Activated T-cell treated with anti-CD3 and anti-CD28 coated beads, Interleukin-2, amount 50 U/mL, for 72 hours (primary cell): Measurements from ENCODE around the gene RNF13. TPM values are rescaled to one million over a fixed set of nuclear protein-coding genes. Genes with fewer than 3 reads are reported as not detected.

Experiments
- ATAC-seq, 2 donors: fragments of 150-1000 bp; cut with Tn5 transposase; replicated peaks in 1 of 2; 2 replicates each; pipeline ENCODE4 v1.10.0; 2021; ENCODE audit warnings: moderate library complexity in 2 of 2, mild to moderate bottlenecking in 1 of 2
- DNase-seq, 2 donors: peaks; one replicate each; pipeline ENCODE4 v3.0.0; 2021 to 2022; ENCODE audit warnings: mixed read lengths in 1 of 2
- H3K27ac Mint-ChIP-seq: one replicate; pipeline ENCODE4 v1.8.0; 2022; ENCODE audit warnings: mild to moderate bottlenecking, moderate library complexity, mixed read lengths
- H3K27me3 Mint-ChIP-seq: one replicate; pipeline ENCODE4 v1.8.0; 2022; ENCODE audit warnings: low read depth, mixed read lengths
- H3K36me3 Mint-ChIP-seq, 2 donors: one replicate each; pipeline ENCODE4 v1.8.0; 2022; ENCODE audit warnings: mixed read lengths in 2 of 2, mild to moderate bottlenecking in 1 of 2; ENCODE audit not compliant: insufficient read depth in 2 of 2
- H3K4me1 Mint-ChIP-seq: one replicate; pipeline ENCODE4 v1.8.0; 2022; ENCODE audit warnings: low read depth, mixed read lengths
- H3K4me3 Mint-ChIP-seq, 2 donors: one replicate each; pipeline ENCODE4 v1.8.0; 2022; ENCODE audit warnings: mild to moderate bottlenecking in 2 of 2, mixed read lengths in 2 of 2, moderate library complexity in 2 of 2
- H3K9me3 Mint-ChIP-seq, 2 donors: one replicate each; pipeline ENCODE4 v1.8.0; 2022; ENCODE audit warnings: mixed read lengths in 2 of 2
- total RNA-seq, 2 donors: library from RNA; stranded (reverse); gene quantifications; one replicate each; pipeline ENCODE4 v1.2.3, GENCODE V29; 2022

The RNF13 gene, protein sequence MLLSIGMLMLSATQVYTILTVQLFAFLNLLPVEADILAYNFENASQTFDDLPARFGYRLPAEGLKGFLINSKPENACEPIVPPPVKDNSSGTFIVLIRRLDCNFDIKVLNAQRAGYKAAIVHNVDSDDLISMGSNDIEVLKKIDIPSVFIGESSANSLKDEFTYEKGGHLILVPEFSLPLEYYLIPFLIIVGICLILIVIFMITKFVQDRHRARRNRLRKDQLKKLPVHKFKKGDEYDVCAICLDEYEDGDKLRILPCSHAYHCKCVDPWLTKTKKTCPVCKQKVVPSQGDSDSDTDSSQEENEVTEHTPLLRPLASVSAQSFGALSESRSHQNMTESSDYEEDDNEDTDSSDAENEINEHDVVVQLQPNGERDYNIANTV
- 10 to 100 TPM; 45.0 to 47.3 TPM for total RNA-seq

DNA sequence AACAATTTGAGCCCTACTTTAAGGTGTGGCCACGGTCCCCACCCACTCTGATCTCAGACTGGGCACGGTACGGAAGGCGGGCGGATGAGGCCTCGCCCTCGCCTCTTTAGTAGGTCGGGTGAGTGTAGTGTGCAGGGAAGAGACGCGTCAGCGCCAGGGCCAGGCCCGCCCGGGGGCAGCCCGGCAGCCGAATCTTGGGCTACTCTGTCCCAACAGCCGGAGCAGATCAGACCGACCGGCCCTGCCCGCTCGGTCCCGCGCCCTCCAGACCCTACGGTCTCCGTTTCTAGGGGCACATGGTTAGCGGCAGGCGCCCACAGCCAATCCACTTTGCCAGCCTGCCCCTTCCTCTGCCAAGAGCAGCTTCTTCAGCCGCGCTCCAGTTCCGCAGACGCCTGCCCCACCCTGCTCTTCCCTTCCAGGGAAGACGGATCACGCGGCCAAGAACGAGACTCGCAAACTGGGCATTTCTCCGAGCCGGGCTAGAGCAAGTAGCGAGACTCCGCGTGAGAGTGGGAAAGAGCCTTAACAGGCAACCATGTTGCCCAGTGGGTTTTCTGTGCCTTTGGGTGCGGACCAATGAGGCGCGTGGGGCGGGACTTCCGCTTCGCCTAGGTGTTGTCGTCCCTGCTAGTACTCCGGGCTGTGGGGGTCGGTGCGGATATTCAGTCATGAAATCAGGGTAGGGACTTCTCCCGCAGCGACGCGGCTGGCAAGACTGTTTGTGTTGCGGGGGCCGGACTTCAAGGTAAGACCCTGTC, at the start of gene RNF13:
Gene RNF13 (plus strand): TSS at position 610 of the 761 bp plus-strand sequence. CDS start 32,812 bp downstream, outside the sequence.
- Mint-ChIP-seq H3K36me3 (peaks cover 0 to 5% of the 10 kb centered on the region in 2 donors), H3K4me3 (peak within 1 kb of the TSS; percentile 95 to 99), H3K27ac (peak within 1 kb of the TSS; percentile 100), H3K27me3 (no peaks in the 10 kb centered on the region), H3K4me1 (peaks cover 50% of the 10 kb centered on the region), H3K9me3 (no peaks in the 10 kb centered on the region)
- ATAC-seq (peak; percentile 95), DNase-seq (peak; percentile 93 to 95)

DNA sequence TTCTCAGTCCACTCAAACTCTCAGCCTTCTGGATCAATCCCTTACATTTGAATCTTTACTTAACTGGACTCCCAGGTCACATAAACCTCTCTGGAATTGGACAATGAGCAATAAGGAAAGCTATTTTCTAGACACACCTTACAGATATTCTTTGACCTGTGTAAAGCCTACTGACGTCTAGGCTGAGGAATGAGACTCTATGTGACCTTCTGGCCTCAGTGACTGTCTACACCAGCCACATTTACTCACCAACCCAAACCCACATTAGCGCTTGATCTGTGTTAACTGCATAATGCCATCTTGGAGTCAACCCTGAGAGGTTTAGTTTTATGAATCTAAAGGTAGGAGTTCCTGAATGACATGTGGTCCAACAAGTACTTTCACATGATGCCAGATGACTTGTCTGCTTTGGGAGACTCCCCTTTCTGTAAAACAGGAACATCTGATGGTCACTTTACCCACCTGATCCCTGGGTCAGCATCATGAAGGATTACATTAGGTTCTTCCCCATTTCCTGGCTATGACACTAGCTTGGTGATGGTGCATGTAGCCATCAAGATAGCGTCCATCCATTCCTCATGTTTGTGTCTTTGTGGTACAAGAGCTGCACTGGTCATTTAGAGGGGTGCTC, 49.3 kb upstream of the RNF13 start:
- H3K9me3 Mint-ChIP-seq: no peaks in the 10 kb centered on the region
- DNase-seq: no peak
- no peak overlapping the region for H3K27ac Mint-ChIP-seq

DNA sequence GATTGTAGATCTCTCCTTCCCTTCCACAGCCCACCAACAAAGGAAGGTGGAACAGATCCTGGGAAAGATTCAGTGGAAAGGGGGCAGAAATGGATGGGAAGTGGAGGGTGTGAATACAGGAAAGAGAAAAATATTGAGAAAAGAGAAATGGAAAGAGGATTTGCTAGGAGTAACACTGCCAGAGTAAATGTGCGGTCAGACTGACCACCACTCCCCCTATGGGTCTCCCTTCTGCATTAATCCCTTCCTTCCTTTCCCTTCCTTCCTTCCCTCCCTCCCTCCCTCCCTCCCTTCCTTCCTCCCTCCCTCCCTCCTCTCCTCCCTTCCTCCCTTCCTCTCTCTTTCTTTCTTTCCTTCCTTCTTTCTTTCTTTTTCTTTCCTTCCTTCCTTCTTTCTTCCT, 48.7 kb upstream of the RNF13 start:
- no peaks in the 10 kb centered on the region for H3K9me3 Mint-ChIP-seq
- H3K27me3 Mint-ChIP-seq: peaks cover 22% of the 10 kb centered on the region
- ATAC-seq (no peak), DNase-seq (no peak)
- H3K4me1 Mint-ChIP-seq: no peaks in the 10 kb centered on the region
- no peak overlapping the region for H3K27ac Mint-ChIP-seq
- H3K36me3 Mint-ChIP-seq: no peaks in the 10 kb centered on the region
- no peak overlapping the region for H3K4me3 Mint-ChIP-seq

More for the DNA sequence above, 49.3 kb upstream of the RNF13 start:
- ATAC-seq: no peak
- H3K27me3 Mint-ChIP-seq: peaks cover 22% of the 10 kb centered on the region
- no peaks in the 10 kb centered on the region for H3K4me1 Mint-ChIP-seq
- no peaks in the 10 kb centered on the region for H3K36me3 Mint-ChIP-seq
- H3K4me3 Mint-ChIP-seq: no peak overlapping the region

DNA sequence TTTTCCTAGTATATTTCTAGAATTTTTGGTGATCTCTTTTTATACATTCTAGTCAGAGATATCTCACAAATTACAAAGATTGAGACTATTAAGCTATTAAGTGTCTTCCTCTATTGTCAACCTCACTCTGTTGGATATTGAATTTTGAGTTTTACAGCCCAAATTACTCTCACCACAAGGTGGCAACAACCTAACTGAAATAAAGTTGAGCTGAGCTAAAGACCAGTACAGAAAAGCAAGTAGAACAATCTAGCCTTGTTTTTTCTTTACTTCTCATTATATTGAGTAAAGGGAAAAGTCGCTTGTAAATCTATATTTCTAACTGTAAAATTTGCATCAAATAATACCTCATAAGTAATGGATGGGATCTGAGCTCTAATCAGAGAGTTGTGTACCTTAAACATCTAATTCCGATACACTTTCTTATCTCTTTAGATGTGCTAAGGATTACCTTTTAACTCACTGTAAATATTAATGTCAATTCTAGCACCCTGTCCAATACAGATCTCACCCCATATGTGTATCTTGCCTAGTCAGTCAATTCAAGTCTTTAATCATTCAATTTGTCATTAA, 47.2 kb upstream of the RNF13 start:
- no peak overlapping the region for H3K27ac Mint-ChIP-seq
- H3K4me1 Mint-ChIP-seq: no peaks in the 10 kb centered on the region
- ATAC-seq (no peak), DNase-seq (no peak)
- peaks cover 23% of the 10 kb centered on the region for H3K27me3 Mint-ChIP-seq
- H3K4me3 Mint-ChIP-seq: no peak overlapping the region
- no peaks in the 10 kb centered on the region for H3K9me3 Mint-ChIP-seq
- no peaks in the 10 kb centered on the region for H3K36me3 Mint-ChIP-seq

DNA sequence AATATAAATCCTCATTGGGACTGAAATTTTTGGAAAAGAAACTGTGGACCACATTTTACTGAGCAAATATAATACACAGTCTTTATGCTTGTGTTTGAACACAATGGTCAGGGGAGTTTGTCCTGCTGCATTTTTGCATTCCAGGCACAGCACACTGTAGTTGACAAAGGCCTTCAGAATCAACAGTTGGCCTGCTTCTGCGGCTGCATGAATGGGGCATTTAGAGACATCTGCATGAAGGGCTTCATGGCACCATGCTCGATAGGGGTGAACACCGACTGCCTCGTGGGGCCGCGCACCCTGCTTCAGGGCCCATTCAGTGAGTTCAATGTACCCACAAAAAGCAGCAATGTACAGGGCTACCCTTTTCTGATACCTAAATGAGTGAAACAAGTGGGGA, 45.3 kb upstream of the RNF13 start:
- DNase-seq: no peak
- Mint-ChIP-seq H3K9me3 (no peaks in the 10 kb centered on the region), H3K4me1 (no peaks in the 10 kb centered on the region), H3K27me3 (peaks cover 25% of the 10 kb centered on the region), H3K27ac (no peak overlapping the region), H3K4me3 (no peak overlapping the region), H3K36me3 (no peaks in the 10 kb centered on the region)
- no peak for ATAC-seq

DNA sequence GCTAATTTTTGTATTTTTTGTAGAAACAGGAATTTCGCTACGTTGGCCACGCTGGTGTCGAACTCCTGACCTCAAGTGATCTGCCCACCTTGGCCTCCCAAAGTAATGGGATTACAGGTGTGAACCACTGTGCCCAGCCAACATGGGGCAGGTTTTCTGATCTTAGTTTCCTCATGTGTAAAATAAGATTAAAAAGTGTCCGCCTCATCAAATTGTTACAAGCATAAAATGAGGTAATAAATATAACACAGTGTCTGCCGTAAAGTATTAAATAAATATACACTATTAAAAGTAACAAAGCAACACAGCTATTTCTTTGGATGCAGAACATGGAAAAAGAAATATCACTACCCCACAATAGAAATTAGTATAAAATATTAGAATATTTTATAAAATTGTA, 44.3 kb upstream of the RNF13 start:
- ATAC-seq (no peak), DNase-seq (no peak)
- peaks cover 25% of the 10 kb centered on the region for H3K27me3 Mint-ChIP-seq
- H3K4me1 Mint-ChIP-seq: no peaks in the 10 kb centered on the region
- no peaks in the 10 kb centered on the region for H3K9me3 Mint-ChIP-seq
- H3K4me3 Mint-ChIP-seq: no peak overlapping the region
- H3K27ac Mint-ChIP-seq: no peak overlapping the region
- no peaks in the 10 kb centered on the region for H3K36me3 Mint-ChIP-seq

DNA sequence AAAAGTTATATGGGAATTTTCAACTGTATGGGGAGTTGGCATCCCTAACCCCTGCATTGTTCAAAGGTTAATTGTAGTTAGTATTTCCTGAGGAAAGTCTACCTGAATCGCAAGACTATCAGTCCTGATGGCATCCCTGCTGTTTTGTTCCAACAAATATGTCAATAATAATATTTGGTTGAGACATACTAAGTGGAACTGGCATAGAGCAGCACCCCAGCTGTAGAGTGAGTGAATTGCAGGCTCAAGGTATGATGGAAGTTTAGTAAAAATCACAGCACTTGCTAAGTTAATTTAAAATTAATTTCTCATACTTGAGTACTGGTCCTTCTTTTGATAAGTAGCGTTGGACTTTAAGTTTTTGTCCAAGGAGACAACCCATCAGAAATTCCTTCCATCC, 42.8 kb upstream of the RNF13 start:
- Mint-ChIP-seq H3K36me3 (no peaks in the 10 kb centered on the region), H3K4me1 (no peaks in the 10 kb centered on the region), H3K4me3 (no peak overlapping the region)

DNA sequence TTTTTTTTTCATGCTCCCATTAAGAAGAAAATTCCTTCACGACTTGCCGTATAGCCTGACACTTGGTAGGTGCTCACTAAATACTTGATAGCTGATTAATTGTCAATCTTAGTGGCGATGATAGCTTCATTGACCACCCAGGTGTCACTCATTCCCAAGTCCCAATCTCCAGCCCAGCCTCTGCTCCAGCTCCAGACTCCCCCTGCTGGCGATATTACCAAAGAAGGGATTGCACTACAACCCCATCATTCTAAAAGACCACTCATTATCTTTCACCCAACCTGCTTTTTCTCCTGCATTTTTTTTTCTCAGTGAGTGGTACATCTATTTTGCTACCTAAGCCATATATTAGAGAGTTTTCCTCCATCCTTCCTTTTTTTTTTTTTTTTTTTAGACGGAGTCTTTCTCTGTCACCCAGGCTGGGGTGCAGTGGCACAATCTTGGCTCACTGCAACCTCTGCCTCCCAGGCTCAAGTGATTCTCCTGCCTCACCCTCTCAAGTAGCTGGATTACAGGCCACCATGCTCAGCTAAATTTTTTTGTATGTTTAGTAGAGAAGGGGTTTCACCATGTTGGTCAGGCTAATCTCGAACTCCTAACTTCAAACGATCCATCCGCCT, 41.3 kb upstream of the RNF13 start:
- peaks cover 16% of the 10 kb centered on the region for H3K27me3 Mint-ChIP-seq
- no peak overlapping the region for H3K4me3 Mint-ChIP-seq
- no peaks in the 10 kb centered on the region for H3K9me3 Mint-ChIP-seq
- DNase-seq (peak; percentile 56 to 60), ATAC-seq (peak; percentile 51 to 65)
- no peaks in the 10 kb centered on the region for H3K4me1 Mint-ChIP-seq
- no peaks in the 10 kb centered on the region for H3K36me3 Mint-ChIP-seq
- no peak overlapping the region for H3K27ac Mint-ChIP-seq

More for the DNA sequence above, 42.8 kb upstream of the RNF13 start:
- H3K27ac Mint-ChIP-seq: no peak overlapping the region
- no peak for DNase-seq
- no peak for ATAC-seq
- H3K27me3 Mint-ChIP-seq: peaks cover 25% of the 10 kb centered on the region
- no peaks in the 10 kb centered on the region for H3K9me3 Mint-ChIP-seq

DNA sequence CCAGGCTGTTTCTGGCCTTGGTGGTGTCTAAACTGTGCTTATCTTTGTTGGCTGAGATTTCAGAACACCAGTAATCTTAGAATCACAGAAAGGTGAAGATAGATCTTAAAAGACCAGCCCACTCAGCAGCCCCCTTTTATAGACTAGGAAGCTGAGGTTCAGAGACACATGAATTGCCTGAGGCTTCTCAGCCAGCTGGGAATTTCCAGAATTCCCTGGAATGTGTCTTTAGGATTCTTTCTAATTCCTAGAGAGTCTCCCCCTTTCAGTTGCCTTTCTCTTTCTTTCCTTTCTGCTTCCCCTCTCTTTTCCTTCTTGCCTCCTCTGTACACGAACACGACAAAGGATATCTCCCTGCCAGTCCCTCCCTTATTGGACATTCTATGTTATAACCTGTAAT, 40.2 kb upstream of the RNF13 start:
- no peaks in the 10 kb centered on the region for H3K4me1 Mint-ChIP-seq
- DNase-seq (no peak), ATAC-seq (no peak)
- H3K27ac Mint-ChIP-seq: no peak overlapping the region
- H3K27me3 Mint-ChIP-seq: peaks cover 16% of the 10 kb centered on the region
- no peak overlapping the region for H3K4me3 Mint-ChIP-seq
- H3K9me3 Mint-ChIP-seq: no peaks in the 10 kb centered on the region
- H3K36me3 Mint-ChIP-seq: no peaks in the 10 kb centered on the region

DNA sequence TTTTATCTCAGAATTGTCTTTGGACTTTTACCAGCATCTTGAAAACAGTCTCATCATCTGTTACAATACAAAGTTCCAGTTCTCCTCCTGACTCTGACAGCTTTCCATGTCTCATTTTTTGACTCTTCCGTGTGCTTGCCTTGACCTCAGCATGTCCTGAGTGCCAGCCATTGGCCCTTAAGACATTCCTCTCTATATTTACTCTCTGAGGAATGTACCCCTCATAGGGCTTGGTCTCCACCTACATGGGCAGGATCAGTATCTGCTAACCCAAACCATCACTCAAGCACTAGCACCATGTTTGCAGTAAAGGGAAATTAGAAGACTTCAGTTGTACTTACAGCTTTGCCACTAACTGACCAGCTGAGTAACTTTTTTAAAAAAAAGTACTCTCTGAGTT, 36.8 kb upstream of the RNF13 start:
- Mint-ChIP-seq H3K27ac (no peak overlapping the region), H3K9me3 (no peaks in the 10 kb centered on the region), H3K27me3 (peaks cover 12% of the 10 kb centered on the region), H3K4me1 (no peaks in the 10 kb centered on the region), H3K36me3 (no peaks in the 10 kb centered on the region), H3K4me3 (no peak overlapping the region)
- no peak for ATAC-seq
- DNase-seq: no peak

DNA sequence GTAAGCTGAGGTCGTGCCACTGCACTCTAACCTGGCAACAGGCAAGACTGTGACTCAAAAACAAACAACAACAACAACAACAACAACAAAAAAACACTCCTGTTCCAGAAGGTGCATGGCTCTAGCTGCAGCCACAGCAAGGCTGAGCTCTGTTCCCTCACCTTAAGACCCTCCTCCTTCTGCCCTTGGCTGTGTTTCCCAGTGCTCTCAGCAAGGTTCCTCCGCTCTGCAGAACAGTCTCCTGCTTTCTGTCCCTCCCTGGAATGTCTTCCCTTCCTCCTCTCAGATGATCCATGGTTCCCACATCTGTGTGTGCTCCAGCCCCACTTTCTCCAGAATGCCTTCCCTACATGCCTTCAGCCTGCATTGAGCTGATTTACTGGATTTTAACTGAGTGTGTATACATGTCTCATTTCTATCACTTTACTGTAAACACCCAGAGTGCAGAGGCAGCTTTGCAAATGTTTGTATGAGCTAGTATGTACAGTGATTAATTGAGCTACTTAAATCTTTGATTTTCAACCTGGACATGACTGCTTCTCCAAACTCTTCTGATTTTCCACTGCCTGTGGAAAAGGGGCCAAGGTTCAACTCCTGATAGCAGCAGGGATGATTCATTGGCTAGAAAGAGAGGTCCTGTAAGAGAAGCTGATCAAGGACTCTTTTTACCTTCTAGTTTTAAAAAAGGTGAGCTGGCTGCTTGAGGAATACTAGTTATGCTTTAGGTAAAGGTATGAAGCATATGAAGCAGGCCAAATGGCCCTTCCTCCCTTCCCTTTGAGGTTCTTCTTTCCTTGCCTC, 35.4 kb upstream of the RNF13 start:
- Mint-ChIP-seq H3K27ac (no peak overlapping the region), H3K4me1 (no peaks in the 10 kb centered on the region), H3K36me3 (no peaks in the 10 kb centered on the region), H3K27me3 (peaks cover 6% of the 10 kb centered on the region), H3K9me3 (no peaks in the 10 kb centered on the region), H3K4me3 (no peak overlapping the region)
- DNase-seq (no peak), ATAC-seq (no peak)

DNA sequence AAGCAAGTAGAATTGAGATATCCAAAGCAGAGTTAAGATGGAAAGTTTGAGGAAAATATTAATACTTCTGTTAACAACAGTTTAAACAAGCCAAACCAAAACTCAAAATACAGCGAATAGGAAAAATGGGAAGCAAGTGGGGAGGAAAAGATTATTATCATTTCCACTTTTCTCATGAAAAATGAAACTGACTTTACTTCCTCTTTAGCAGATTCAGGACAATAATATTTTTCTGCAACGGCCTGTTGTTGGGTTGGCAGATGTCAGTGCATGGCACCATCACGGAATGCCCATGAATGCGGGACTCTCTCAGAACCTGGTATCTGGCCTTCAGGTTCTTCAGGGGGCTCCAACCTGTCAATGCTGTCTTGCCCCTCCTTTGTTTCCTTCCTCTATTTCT, 31.8 kb upstream of the RNF13 start:
- peaks cover 13% of the 10 kb centered on the region for H3K27me3 Mint-ChIP-seq

More for the DNA sequence above, 31.8 kb upstream of the RNF13 start:
- H3K4me3 Mint-ChIP-seq: no peak overlapping the region
- no peaks in the 10 kb centered on the region for H3K4me1 Mint-ChIP-seq
- no peaks in the 10 kb centered on the region for H3K9me3 Mint-ChIP-seq
- no peaks in the 10 kb centered on the region for H3K36me3 Mint-ChIP-seq
- no peak for DNase-seq
- no peak for ATAC-seq
- H3K27ac Mint-ChIP-seq: no peak overlapping the region
